LNCaP clone FGC (cell line): ENCODE measurements around the gene NLN.

Experiments used
- DNase-seq: peaks from one replicate; pipeline ENCODE4 v3.0.0-alpha.2; 2011; ENCODE audit warnings: low read depth
- H3K4me3 ChIP-seq: 2 replicates; pipeline ENCODE4 v1.5.1; 2011; ENCODE audit warnings: mild to moderate bottlenecking, low read depth, low read length, control low read depth
- CTCF ChIP-seq: IDR thresholded peaks from 2 replicates; pipeline ENCODE4 v1.5.1; 2012; ENCODE audit warnings: mild to moderate bottlenecking; ENCODE audit not compliant: control insufficient read depth, insufficient read depth; ENCODE audit errors: extremely low read depth

The NLN gene

GRCh38 chr5:65856520-65856919, 134.5 kb downstream of the NLN start:
- TF ChIP-seq CTCF = no peak
- H3K4me3 ChIP-seq = no peak overlapping the region
- no peak for DNase-seq

GRCh38 chr5:65858316-65858715, 136.3 kb downstream of the NLN start:
- no peak for TF ChIP-seq CTCF
- DNase-seq = no peak
- H3K4me3 ChIP-seq = no peak overlapping the region

GRCh38 chr5:65861830-65862241, 139.8 kb downstream of the NLN start:
- no peak overlapping the region for H3K4me3 ChIP-seq
- no peak for TF ChIP-seq CTCF
- no peak for DNase-seq

- TF ChIP-seq CTCF = no peak
- no peak for DNase-seq
- H3K4me3 ChIP-seq = no peak overlapping the region
These were observed 140.4 kb downstream of the NLN start for GRCh38 chr5:65862384-65862783.

GRCh38 chr5:65863747-65864146, 141.7 kb downstream of the NLN start:
- DNase-seq = no peak
- no peak overlapping the region for H3K4me3 ChIP-seq
- TF ChIP-seq CTCF = no peak

- no peak for DNase-seq
- no peak overlapping the region for H3K4me3 ChIP-seq
- no peak for TF ChIP-seq CTCF
These were observed 145.0 kb downstream of the NLN start for GRCh38 chr5:65866837-65867521.

- no peak overlapping the region for H3K4me3 ChIP-seq
- no peak for DNase-seq
- no peak for TF ChIP-seq CTCF
These were observed 145.7 kb downstream of the NLN start for GRCh38 chr5:65867542-65868195.
